Endothelial cell of umbilical vein (primary cell): ENCODE data around the gene B9D1. TPM values are rescaled to one million over a fixed set of nuclear protein-coding genes. Genes with fewer than 3 reads are reported as not detected.

Experiments
- BruUV-seq: library from RNA; stranded (reverse); fragments of 400-500 nt; replicated peaks from 2 replicates; lab custom pipeline; 2021; lab: Mats Ljungman, UMichigan
- CTCF ChIA-PET: fragments of 300-600, 350-600 bp; sonication (Branson Sonifier 250); formaldehyde crosslinking; loops from one replicate; lab custom pipeline; 2021; ENCODE audit warnings: antibody characterized with exemption, inconsistent platforms; lab: Charles Lee
- POLR2A ChIA-PET: fragments of 300-600, 350-600 bp; sonication (Branson Sonifier 250); formaldehyde crosslinking; loops from one replicate; lab custom pipeline; 2021; ENCODE audit warnings: antibody characterized with exemption, inconsistent platforms; lab: Charles Lee
- DNase-seq: peaks from one replicate; pipeline ENCODE4 v3.0.0-alpha.2; 2011; ENCODE audit warnings: low read depth, low spot score
- FAIRE-seq: peaks from 2 replicates; lab custom pipeline; 2011; peaks lifted over from hg19 to GRCh38; lab: Jason Lieb, UNC
- H2AFZ ChIP-seq: 2 replicates; pipeline ENCODE4 v1.6.0; 2012; ENCODE audit warnings: low read depth, low read length, control low read depth, inconsistent platforms
- H3K27ac ChIP-seq: 2 replicates; pipeline ENCODE4 v1.5.1; 2011; ENCODE audit warnings: low read depth, mild to moderate bottlenecking, control low read depth, low read length, moderate library complexity; ENCODE audit not compliant: insufficient read depth
- H3K27me3 ChIP-seq, 2 experiments: 2 replicates each; pipeline versions ENCODE4 v1.6.0 to v1.6.1; 2011; ENCODE audit warnings: low read length in 2 of 2, mixed read lengths in 1 of 2; ENCODE audit not compliant: control insufficient read depth in 2 of 2, insufficient read depth in 2 of 2
- H3K36me3 ChIP-seq, 2 experiments: 2 replicates in 1 of 2; 3 replicates in 1 of 2; pipeline ENCODE4 v1.5.1; 2011; ENCODE audit warnings: low read length in 2 of 2, mild to moderate bottlenecking in 1 of 2, moderate library complexity in 1 of 2; ENCODE audit not compliant: control insufficient read depth in 2 of 2, insufficient read depth in 2 of 2; ENCODE audit errors: extremely low read depth in 1 of 2
- H3K4me1 ChIP-seq: 3 replicates; pipeline ENCODE4 v1.5.1; 2011; ENCODE audit warnings: mild to moderate bottlenecking, low read length; ENCODE audit not compliant: control insufficient read depth, insufficient read depth; ENCODE audit errors: extremely low read depth
- H3K4me2 ChIP-seq: 2 replicates; pipeline ENCODE4 v1.6.1; 2011; ENCODE audit warnings: low read length, control low read depth, mixed read lengths; ENCODE audit not compliant: insufficient read depth
- H3K4me3 ChIP-seq, 3 experiments: fragments of 200-600 bp in 1 of 3; sonication (generic), shearing (Covaris generic) in 1 of 3; replicated peaks in 1 of 3; 2 replicates each; pipeline ENCODE4 v1.5.1; 2011 to 2016; ENCODE audit warnings: control low read depth in 3 of 3, low read length in 3 of 3, mild to moderate bottlenecking in 2 of 3, inconsistent platforms in 1 of 3, low read depth in 1 of 3, moderate library complexity in 1 of 3; ENCODE audit not compliant: insufficient read depth in 1 of 3
- H3K79me2 ChIP-seq: 2 replicates; pipeline ENCODE4 v1.6.0; 2012; ENCODE audit warnings: low read length, inconsistent platforms; ENCODE audit not compliant: control insufficient read depth, insufficient read depth
- H3K9ac ChIP-seq: replicated peaks from 2 replicates; pipeline ENCODE3; 2011; ENCODE audit warnings: low read length, control low read depth; ENCODE audit not compliant: insufficient read depth; ENCODE audit errors: extremely low read depth
- H3K9me1 ChIP-seq: replicated peaks from 3 replicates; pipeline ENCODE4 v1.6.0; 2011; ENCODE audit warnings: mild to moderate bottlenecking, low read length; ENCODE audit not compliant: control insufficient read depth, insufficient read depth; ENCODE audit errors: extremely low read depth
- H3K9me3 ChIP-seq: replicated peaks from 2 replicates; pipeline ENCODE4 v1.5.1; 2012; ENCODE audit warnings: low read length, inconsistent platforms; ENCODE audit not compliant: control insufficient read depth, insufficient read depth
- H4K20me1 ChIP-seq: replicated peaks from 2 replicates; pipeline ENCODE3; 2011; ENCODE audit warnings: mild to moderate bottlenecking, low read length; ENCODE audit not compliant: control insufficient read depth, insufficient read depth; ENCODE audit errors: extremely low read depth
- EZH2 ChIP-seq: IDR thresholded peaks from 2 replicates; pipeline ENCODE4 v1.6.1; 2012; ENCODE audit warnings: borderline replicate concordance, low read depth, mild to moderate bottlenecking, moderate library complexity, low read length, inconsistent platforms; ENCODE audit not compliant: severe bottlenecking
- FOS ChIP-seq: IDR thresholded peaks from 2 replicates; pipeline ENCODE4 v1.6.1; 2011; ENCODE audit warnings: mild to moderate bottlenecking, low read length, moderate library complexity, borderline replicate concordance; ENCODE audit not compliant: insufficient read depth
- GATA2 ChIP-seq: IDR thresholded peaks from 2 replicates; pipeline ENCODE4 v1.7.0; 2011; ENCODE audit warnings: low read depth, mild to moderate bottlenecking, moderate library complexity, mixed read lengths, low read length; ENCODE audit not compliant: insufficient read length, insufficient read depth
- JUN ChIP-seq: IDR thresholded peaks from 2 replicates; pipeline ENCODE4 v1.6.1; 2011; ENCODE audit warnings: borderline replicate concordance, low read depth; ENCODE audit not compliant: insufficient read length, insufficient read depth
- MYC ChIP-seq: IDR thresholded peaks from one replicate; pipeline ENCODE4 v1.6.1; 2011; ENCODE audit warnings: mild to moderate bottlenecking, low read depth, low read length
- POLR2A ChIP-seq: IDR thresholded peaks from 2 replicates; pipeline ENCODE4 v1.6.1; 2012; ENCODE audit warnings: low read depth, mild to moderate bottlenecking, control low read depth, low read length
- POLR2AphosphoS5 ChIP-seq: IDR thresholded peaks from 2 replicates; pipeline ENCODE4 v1.6.1; 2012; ENCODE audit warnings: low read depth, mild to moderate bottlenecking, control low read depth, low read length, moderate library complexity; ENCODE audit not compliant: insufficient read depth
- dilution Hi-C: fragments of 300-500 bp; cut with MboI; formaldehyde crosslinking; loops from one replicate; pipeline ENCODE4 v1.15.0; 2019; ENCODE audit warnings: low sequenced_read_pairs; ENCODE audit not compliant: extremely low pct_ligation_motif_present
- intact Hi-C: fragments of 100-400 bp; cut with micrococcal nuclease; formaldehyde crosslinking; loops from one replicate; pipeline ENCODE4 v1.10.0; 2022
- polyA plus RNA-seq, 4 experiments: library from polyadenylated mRNA; depleted of rRNA in 3 of 4; stranded (reverse) in 3 of 4; unstranded in 1 of 4; fragments of >200 nt; gene quantifications; 2 replicates each; pipeline versions ENCODE4 v1.2.1 to v1.2.3, GENCODE V29; 2011 to 2012; ENCODE audit warnings: missing spikeins in 1 of 4
- total RNA-seq: library from RNA; stranded (reverse); gene quantifications from 2 replicates; pipeline ENCODE4 v1.2.3, GENCODE V29; 2021
- TF ChIP-seq, protein P1 (sequence below), 2 donors: IDR thresholded peaks; 1 replicate in 1 of 2; 2 replicates in 1 of 2; pipeline ENCODE4 v1.5.1; 2011; ENCODE audit warnings: low read length in 2 of 2, mild to moderate bottlenecking in 2 of 2, moderate library complexity in 2 of 2, control low read depth in 1 of 2, inconsistent platforms in 1 of 2, low read depth in 1 of 2; ENCODE audit not compliant: insufficient read depth in 1 of 2; ENCODE audit errors: extremely low read depth in 1 of 2
- TF ChIP-seq, protein P2 (sequence below): IDR thresholded peaks from 2 replicates; pipeline ENCODE4 v1.6.1; 2011; ENCODE audit not compliant: insufficient read depth, insufficient read length

Gene B9D1
- total and polyA plus RNA-seq, 2 donors (not counting 3 experiments of a cell fraction or from before 2014, with no cell fraction given), result 20.5 to 55.8 TPM

DNA sequence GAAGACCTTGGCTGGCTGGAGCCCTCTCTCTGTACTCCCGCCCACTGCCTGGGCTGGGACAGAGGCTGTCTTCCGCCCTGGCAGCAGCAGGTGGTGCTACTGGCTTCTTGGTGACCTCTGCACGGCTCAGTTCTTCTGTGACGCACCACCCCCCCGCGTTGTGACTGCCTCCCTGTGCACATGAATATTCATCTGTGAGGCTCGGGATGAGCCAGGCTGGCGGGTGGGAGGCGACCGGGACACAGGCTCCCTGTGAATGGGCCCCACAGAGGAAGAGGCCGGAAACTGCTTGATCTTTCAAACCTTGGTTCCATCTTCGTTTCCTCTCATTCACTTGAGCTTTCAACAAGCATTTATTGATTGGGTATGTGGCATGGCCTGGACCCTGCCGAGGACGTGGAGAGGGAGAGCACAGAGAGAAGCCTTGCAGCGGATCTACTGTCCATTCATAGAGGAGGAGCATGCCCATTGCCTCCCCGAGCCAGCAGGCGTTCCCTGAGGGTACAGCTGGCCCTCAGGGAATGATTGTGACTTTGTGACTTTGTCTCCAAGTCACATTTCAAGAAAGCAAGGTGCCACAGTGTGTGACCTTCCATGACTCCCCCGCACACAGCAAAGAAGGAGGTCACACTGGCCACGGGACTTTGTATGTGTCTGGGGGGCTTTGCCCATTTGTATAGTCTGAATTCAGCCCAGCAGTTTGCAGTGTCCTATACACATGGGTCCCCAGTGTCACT, 45.0 kb downstream of the B9D1 start:
- H4K20me1 ChIP-seq, result no peaks in the 10 kb centered on the region
- H3K36me3 ChIP-seq, result peaks cover 7 to 15% of the 10 kb centered on the region in 2 experiments
- H3K27me3 ChIP-seq, result no peaks in the 10 kb centered on the region
- H3K27ac ChIP-seq, result peak overlapping the region; percentile 58
- H3K9me1 ChIP-seq, result no peaks in the 10 kb centered on the region
- peak; percentile 91 for DNase-seq
- H3K4me3 ChIP-seq, result no peak overlapping the region
- H3K9ac ChIP-seq, result no peak overlapping the region
- ChIA-PET CTCF (interaction anchor here (0.6 to 2.8 kb wide), 6 partner anchors 10 to 45 kb away, joined by 3 to 13 read pairs (median 3); partner anchors contain the start of gene B9D1), POLR2A (no interaction called here)
- FAIRE-seq, result peak; percentile 88
- TF ChIP-seq POLR2AphosphoS5 (peak; percentile 43), POLR2A (no peak)
- TF ChIP-seq, protein P1, sequence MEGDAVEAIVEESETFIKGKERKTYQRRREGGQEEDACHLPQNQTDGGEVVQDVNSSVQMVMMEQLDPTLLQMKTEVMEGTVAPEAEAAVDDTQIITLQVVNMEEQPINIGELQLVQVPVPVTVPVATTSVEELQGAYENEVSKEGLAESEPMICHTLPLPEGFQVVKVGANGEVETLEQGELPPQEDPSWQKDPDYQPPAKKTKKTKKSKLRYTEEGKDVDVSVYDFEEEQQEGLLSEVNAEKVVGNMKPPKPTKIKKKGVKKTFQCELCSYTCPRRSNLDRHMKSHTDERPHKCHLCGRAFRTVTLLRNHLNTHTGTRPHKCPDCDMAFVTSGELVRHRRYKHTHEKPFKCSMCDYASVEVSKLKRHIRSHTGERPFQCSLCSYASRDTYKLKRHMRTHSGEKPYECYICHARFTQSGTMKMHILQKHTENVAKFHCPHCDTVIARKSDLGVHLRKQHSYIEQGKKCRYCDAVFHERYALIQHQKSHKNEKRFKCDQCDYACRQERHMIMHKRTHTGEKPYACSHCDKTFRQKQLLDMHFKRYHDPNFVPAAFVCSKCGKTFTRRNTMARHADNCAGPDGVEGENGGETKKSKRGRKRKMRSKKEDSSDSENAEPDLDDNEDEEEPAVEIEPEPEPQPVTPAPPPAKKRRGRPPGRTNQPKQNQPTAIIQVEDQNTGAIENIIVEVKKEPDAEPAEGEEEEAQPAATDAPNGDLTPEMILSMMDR (IDR thresholded peaks at IDR 0.05; ENCODE audit: extremely low read depth in 1 of 2, insufficient read depth in 1 of 2, low read depth in 1 of 2, low read length in 2 of 2), result peak; percentile 9 to 33
- H3K4me2 ChIP-seq, result no peak overlapping the region
- H2AFZ ChIP-seq, result no peak overlapping the region
- no peaks in the 10 kb centered on the region for H3K79me2 ChIP-seq
- H3K4me1 ChIP-seq, result peaks cover 17% of the 10 kb centered on the region
- intact Hi-C loops (no loop called here), dilution Hi-C loops (no loop called here)
- no peaks in the 10 kb centered on the region for H3K9me3 ChIP-seq
- no TSS peak for BruUV-seq

DNA sequence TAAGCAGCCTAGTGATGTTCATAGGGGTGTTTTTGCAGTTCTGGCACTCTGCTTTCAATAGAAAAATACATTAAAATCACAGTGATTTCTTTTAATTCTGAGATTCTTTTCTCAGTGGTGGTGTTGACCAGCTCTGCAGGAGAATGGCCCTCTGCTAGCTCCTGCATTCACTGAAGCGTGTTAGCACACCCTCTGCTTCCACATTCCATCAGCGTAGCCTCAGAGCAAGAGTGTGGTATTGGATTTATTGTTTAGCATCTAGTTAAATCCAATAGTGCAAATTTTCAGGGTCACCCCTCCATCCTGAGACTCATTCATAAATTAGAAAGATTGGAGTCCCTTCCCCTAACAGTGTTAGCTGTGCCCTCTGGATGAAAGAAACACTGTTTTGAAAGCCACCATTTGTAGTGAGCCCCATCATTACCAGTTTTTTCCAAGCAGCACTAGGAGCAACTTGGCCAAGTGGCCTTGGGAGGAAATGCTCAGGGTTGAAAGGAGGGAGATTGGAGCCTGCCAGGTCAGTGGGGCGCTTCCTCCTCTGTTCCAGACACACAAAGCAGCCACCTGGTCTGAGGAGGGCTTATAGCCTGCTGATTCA, 45.7 kb downstream of the B9D1 start:
- H3K4me1 ChIP-seq, result peaks cover 23% of the 10 kb centered on the region
- DNase-seq, result no peak
- peak; percentile 64 for FAIRE-seq
- H3K9ac ChIP-seq, result no peak overlapping the region
- H3K27me3 ChIP-seq, result no peaks in the 10 kb centered on the region
- no peak overlapping the region for H2AFZ ChIP-seq
- dilution Hi-C loops, result no loop called here
- no peaks in the 10 kb centered on the region for H3K9me3 ChIP-seq
- CTCF ChIA-PET, result interaction anchor here (0.6 to 2.8 kb wide), 6 partner anchors 11 to 46 kb away, joined by 3 to 13 read pairs (median 3); partner anchors contain the start of gene B9D1
- H3K9me1 ChIP-seq, result no peaks in the 10 kb centered on the region
- POLR2A ChIA-PET, result no interaction called here
- TF ChIP-seq, protein P2, sequence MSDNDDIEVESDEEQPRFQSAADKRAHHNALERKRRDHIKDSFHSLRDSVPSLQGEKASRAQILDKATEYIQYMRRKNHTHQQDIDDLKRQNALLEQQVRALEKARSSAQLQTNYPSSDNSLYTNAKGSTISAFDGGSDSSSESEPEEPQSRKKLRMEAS, result no peak
- TF ChIP-seq, protein P1 (IDR thresholded peaks at IDR 0.05; ENCODE audit: extremely low read depth in 1 of 2, insufficient read depth in 1 of 2, low read depth in 1 of 2, low read length in 2 of 2), result no peak
- TF ChIP-seq FOS (no peak), POLR2A (no peak), MYC (no peak), JUN (no peak), EZH2 (no peak), POLR2AphosphoS5 (no peak), GATA2 (no peak)
- no TSS peak for BruUV-seq
- no peak overlapping the region for H3K4me2 ChIP-seq
- peaks cover 7 to 18% of the 10 kb centered on the region in 2 experiments for H3K36me3 ChIP-seq
- intact Hi-C loops, result no loop called here
- no peaks in the 10 kb centered on the region for H4K20me1 ChIP-seq
- H3K27ac ChIP-seq, result peak overlapping the region; percentile 58
- no peaks in the 10 kb centered on the region for H3K79me2 ChIP-seq
- no peak overlapping the region for H3K4me3 ChIP-seq
